GM19452 (cell line): ENCODE results near the gene EMX2.

ENCODE experiments used
- ATAC-seq: cut with Tn5 transposase; IDR thresholded peaks from one replicate; pipeline ENCODE4 v1.9.1; 2021; ENCODE audit not compliant: unreplicated experiment

EMX2 gene

GRCh38 chr10:117543225-117544003 is 868 bp downstream of the EMX2 start:
- ATAC-seq: no peak

GRCh38 chr10:117544004-117544701 is 1.6 kb downstream of the EMX2 start:
- no peak for ATAC-seq

GRCh38 chr10:117544711-117545140 is 2.2 kb downstream of the EMX2 start:
- no peak for ATAC-seq

GRCh38 chr10:117545141-117546019 is 2.8 kb downstream of the EMX2 start:
- ATAC-seq: no peak

- ATAC-seq: no peak
Measured at GRCh38 chr10:117546020-117546580, 3.6 kb downstream of the EMX2 start.

GRCh38 chr10:117546581-117547015 is 4.1 kb downstream of the EMX2 start:
- ATAC-seq: no peak

- ATAC-seq: no peak
Measured at GRCh38 chr10:117547016-117547715, 4.6 kb downstream of the EMX2 start.

- ATAC-seq: no peak
Measured at GRCh38 chr10:117547716-117548668, 5.4 kb downstream of the EMX2 start.

GRCh38 chr10:117549100-117549585 is 6.6 kb downstream of the EMX2 start:
- no peak for ATAC-seq

GRCh38 chr10:117550076-117550475 is 7.5 kb downstream of the EMX2 start:
- ATAC-seq: no peak

- no peak for ATAC-seq
Measured at GRCh38 chr10:117550599-117551329, 8.2 kb downstream of the EMX2 start.

GRCh38 chr10:117551330-117552155 is 9.0 kb downstream of the EMX2 start:
- no peak for ATAC-seq

GRCh38 chr10:117552156-117552631 is 9.6 kb downstream of the EMX2 start:
- ATAC-seq: no peak

- no peak for ATAC-seq
Measured at GRCh38 chr10:117552701-117553141, 10.2 kb downstream of the EMX2 start.

- no peak for ATAC-seq
Measured at GRCh38 chr10:117553142-117553814, 10.7 kb downstream of the EMX2 start.

- ATAC-seq: no peak
Measured at GRCh38 chr10:117553815-117554172, 11.2 kb downstream of the EMX2 start.

- no peak for ATAC-seq
Measured at GRCh38 chr10:117554241-117554814, 11.8 kb downstream of the EMX2 start.
